BJ (cell line): ENCODE data around the gene RHOT2. TPM values are rescaled to one million over a fixed set of nuclear protein-coding genes. Genes with fewer than 3 reads are reported as not detected.

Experiments
- CTCF ChIA-PET: fragments of 350-600 bp; formaldehyde crosslinking; extraction: SDS; loops from one replicate; lab custom pipeline; 2021; ENCODE audit warnings: antibody characterized with exemption, inconsistent platforms; lab: Yijun Ruan, JAX
- POLR2A ChIA-PET: fragments of 300-600 bp; sonication (Branson Sonifier 250); formaldehyde crosslinking; extraction: SDS; loops from one replicate; lab custom pipeline; 2021; ENCODE audit warnings: antibody characterized with exemption; lab: Charles Lee
- DNase-seq: peaks from one replicate; pipeline ENCODE4 v3.0.0-alpha.2; 2011; ENCODE audit warnings: low read depth
- H3K27me3 ChIP-seq: 2 replicates; pipeline ENCODE4 v1.6.0; 2011; ENCODE audit warnings: low read length; ENCODE audit not compliant: control insufficient read depth, insufficient read depth
- H3K36me3 ChIP-seq: 2 replicates; pipeline ENCODE4 v1.5.1; 2011; ENCODE audit warnings: low read length; ENCODE audit not compliant: control insufficient read depth, insufficient read depth
- H3K4me3 ChIP-seq: 2 replicates; pipeline ENCODE4 v1.5.1; 2011; ENCODE audit warnings: low read depth, mild to moderate bottlenecking, control low read depth, low read length
- polyA plus RNA-seq: library from polyadenylated mRNA; depleted of rRNA; stranded (reverse); fragments of >200 nt; gene quantifications from 2 replicates; pipeline ENCODE4 v1.2.3, GENCODE V29; 2011
- TF ChIP-seq, protein P1 (sequence below): IDR thresholded peaks from 2 replicates; pipeline ENCODE4 v1.5.1; 2011; ENCODE audit warnings: low read depth, mild to moderate bottlenecking, control low read depth, inconsistent platforms, low read length, moderate library complexity; ENCODE audit not compliant: insufficient read depth

The RHOT2 gene
- polyA plus RNA-seq, 1 experiment = 81.7 TPM

- Histone ChIP-seq H3K4me3 (no peak within 1 kb of the TSS), H3K36me3 (peaks cover 17% of the 10 kb centered on the region), H3K27me3 (no peaks in the 10 kb centered on the region)
- TF ChIP-seq, protein P1, sequence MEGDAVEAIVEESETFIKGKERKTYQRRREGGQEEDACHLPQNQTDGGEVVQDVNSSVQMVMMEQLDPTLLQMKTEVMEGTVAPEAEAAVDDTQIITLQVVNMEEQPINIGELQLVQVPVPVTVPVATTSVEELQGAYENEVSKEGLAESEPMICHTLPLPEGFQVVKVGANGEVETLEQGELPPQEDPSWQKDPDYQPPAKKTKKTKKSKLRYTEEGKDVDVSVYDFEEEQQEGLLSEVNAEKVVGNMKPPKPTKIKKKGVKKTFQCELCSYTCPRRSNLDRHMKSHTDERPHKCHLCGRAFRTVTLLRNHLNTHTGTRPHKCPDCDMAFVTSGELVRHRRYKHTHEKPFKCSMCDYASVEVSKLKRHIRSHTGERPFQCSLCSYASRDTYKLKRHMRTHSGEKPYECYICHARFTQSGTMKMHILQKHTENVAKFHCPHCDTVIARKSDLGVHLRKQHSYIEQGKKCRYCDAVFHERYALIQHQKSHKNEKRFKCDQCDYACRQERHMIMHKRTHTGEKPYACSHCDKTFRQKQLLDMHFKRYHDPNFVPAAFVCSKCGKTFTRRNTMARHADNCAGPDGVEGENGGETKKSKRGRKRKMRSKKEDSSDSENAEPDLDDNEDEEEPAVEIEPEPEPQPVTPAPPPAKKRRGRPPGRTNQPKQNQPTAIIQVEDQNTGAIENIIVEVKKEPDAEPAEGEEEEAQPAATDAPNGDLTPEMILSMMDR = no peak
- DNase-seq = no peak
- ChIA-PET POLR2A (no interaction called here), CTCF (no interaction called here)
Observed at GRCh38 chr16:630815-631405, 37.0 kb upstream of the RHOT2 start, which contains the start of gene WFIKKN1. Gene WFIKKN1 (plus strand): TSS chr16:630985. CDS start chr16:631254, 269 bp downstream.

DNA sequence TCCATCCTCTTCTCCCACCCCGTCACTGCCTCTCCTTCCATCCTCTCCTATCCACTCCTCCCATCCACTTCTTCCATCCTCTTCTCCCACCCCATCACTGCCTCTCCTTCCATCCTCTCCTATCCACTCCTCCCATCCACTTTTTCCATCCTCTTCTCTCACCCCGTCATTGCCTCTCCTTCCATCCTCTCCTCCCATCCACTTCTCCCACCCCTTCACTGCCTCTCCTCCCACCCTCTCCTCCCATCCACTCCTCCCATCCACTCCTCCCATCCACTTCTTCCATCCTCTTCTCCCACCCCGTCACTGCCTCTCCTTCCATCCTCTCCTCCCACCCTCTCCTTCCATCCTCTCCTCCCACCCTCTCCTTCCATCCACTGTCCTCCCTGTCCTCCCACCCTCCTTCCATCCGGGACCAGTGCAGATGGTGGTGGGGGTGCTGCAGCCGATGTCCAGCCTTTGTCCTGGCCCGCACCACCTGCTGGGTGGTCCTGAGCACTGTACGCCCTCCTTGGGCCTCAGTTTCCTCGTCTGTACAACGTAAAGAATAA, 36.0 kb upstream of the RHOT2 start:
- Histone ChIP-seq H3K4me3 (no peak overlapping the region), H3K27me3 (no peaks in the 10 kb centered on the region), H3K36me3 (peaks cover 17% of the 10 kb centered on the region)
- ChIA-PET CTCF (no interaction called here), POLR2A (no interaction called here)
- no peak for DNase-seq
- TF ChIP-seq, protein P1 = no peak

- no peaks in the 10 kb centered on the region for H3K27me3 ChIP-seq
- TF ChIP-seq, protein P1 = no peak
- H3K36me3 ChIP-seq = peaks cover 14% of the 10 kb centered on the region
- no peak overlapping the region for H3K4me3 ChIP-seq
- no peak for DNase-seq
- CTCF ChIA-PET = interaction anchor here (1.2 kb wide), 1 partner anchor 15 kb away, joined by 4 read pairs; no protein-coding TSS in a partner anchor
- POLR2A ChIA-PET = no interaction called here
Observed at GRCh38 chr16:632486-633335, 35.2 kb upstream of the RHOT2 start.

DNA sequence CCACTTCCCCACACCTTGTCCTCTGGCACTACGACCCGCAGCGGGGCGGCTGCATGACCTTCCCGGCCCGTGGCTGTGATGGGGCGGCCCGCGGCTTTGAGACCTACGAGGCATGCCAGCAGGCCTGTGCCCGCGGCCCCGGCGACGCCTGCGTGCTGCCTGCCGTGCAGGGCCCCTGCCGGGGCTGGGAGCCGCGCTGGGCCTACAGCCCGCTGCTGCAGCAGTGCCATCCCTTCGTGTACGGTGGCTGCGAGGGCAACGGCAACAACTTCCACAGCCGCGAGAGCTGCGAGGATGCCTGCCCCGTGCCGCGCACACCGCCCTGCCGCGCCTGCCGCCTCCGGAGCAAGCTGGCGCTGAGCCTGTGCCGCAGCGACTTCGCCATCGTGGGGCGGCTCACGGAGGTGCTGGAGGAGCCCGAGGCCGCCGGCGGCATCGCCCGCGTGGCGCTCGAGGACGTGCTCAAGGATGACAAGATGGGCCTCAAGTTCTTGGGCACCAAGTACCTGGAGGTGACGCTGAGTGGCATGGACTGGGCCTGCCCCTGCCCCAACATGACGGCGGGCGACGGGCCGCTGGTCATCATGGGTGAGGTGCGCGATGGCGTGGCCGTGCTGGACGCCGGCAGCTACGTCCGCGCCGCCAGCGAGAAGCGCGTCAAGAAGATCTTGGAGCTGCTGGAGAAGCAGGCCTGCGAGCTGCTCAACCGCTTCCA, 34.4 kb upstream of the RHOT2 start:
- H3K36me3 ChIP-seq = peaks cover 12% of the 10 kb centered on the region
- no peaks in the 10 kb centered on the region for H3K27me3 ChIP-seq
- ChIA-PET POLR2A (interaction anchor here (0.5 kb wide), 1 partner anchor 46 kb away, joined by 14 read pairs; no protein-coding TSS in a partner anchor), CTCF (interaction anchor here (1.2 kb wide), 1 partner anchor 14 kb away, joined by 4 read pairs; no protein-coding TSS in a partner anchor)
- DNase-seq = no peak
- H3K4me3 ChIP-seq = no peak overlapping the region
- TF ChIP-seq, protein P1 = no peak
